ENCODE measurements around the gene EPHA3. TPM values are rescaled to one million over a fixed set of nuclear protein-coding genes. Genes with fewer than 3 reads are reported as not detected.

The EPHA3 gene
- total and polyA plus RNA-seq, 10 of the 15 experiments (the other 5 are each of a cell fraction or from before 2014, with no cell fraction given), result 0.03 to 39.0 (median 0.07) TPM; not detected in 4

DNA sequence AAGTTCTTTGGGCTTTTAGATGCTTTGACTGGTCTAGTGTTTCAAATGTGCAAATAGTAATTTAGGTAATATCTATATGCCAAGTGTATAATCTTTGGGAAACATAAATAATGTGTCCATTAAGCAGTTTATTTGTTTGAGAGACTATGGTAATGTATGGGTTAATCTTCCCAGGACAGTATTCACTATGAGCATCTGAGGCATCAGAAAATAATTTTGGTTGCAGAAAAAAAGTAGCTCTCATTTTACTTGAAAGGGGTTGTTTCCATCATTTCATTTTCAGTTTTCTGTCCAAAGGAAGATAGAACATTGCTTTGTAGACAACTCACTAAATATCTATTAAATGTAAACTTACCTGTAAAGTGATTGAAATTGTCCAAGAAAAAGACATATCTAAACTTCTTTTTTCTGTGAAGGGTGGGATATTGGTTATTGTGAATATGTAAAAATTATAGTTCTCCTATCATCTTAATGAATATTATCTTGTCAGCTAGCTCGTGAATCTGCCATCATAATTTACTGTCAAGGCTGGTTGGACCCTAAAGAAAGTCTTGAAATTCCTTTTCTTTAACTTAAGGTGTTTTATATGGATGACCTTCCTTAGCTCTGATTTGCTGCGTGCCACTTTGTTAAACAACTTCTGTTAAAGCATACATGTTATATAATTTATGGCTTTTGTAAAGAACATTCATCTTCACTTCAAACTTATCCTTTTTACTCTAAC lies 108.8 kb downstream of the EPHA3 start (continued):
- TF ChIP-seq, protein P1, sequence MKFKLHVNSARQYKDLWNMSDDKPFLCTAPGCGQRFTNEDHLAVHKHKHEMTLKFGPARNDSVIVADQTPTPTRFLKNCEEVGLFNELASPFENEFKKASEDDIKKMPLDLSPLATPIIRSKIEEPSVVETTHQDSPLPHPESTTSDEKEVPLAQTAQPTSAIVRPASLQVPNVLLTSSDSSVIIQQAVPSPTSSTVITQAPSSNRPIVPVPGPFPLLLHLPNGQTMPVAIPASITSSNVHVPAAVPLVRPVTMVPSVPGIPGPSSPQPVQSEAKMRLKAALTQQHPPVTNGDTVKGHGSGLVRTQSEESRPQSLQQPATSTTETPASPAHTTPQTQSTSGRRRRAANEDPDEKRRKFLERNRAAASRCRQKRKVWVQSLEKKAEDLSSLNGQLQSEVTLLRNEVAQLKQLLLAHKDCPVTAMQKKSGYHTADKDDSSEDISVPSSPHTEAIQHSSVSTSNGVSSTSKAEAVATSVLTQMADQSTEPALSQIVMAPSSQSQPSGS (IDR thresholded peaks at IDR 0.05; ENCODE audit: low read length), result no peak
- TF ChIP-seq ZNF217 (IDR thresholded peaks at IDR 0.05), result no peak
- TF ChIP-seq SRF (IDR thresholded peaks at IDR 0.05; ENCODE audit: low read depth in 2 of 2, low read length in 2 of 2), result no peak

DNA sequence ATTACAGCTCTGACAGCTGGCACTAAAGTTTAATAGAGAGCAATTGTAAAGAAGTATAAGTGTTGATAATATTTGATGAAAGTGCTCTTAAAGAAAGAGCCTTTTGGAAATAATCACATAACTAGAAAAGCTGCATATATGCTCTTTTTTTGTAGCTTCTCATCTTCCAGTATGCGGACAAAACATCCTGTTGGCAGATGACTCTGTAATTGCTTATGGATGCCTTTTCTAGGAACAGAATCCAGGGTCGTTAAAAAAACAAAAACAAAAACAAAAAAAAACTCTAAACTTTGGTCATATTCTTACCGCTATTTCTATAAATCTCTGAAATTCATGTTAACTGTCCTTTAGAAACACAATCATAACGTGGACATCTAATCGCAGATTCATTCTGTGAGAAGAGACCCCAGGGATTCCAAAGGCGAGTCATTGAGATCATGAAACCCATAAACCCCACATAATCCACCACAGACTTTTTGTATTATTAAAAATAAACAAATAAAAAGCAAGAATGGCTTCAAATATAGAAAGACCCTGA lies 109.8 kb downstream of the EPHA3 start:
- ATAC-seq, result no peak
- TF ChIP-seq ZSCAN29 (IDR thresholded peaks at IDR 0.05), result no peak
- no peak for TF ChIP-seq ZNF622 (IDR thresholded peaks at IDR 0.05)
- TF ChIP-seq YBX1 (IDR thresholded peaks at IDR 0.05), result no peak
- ChIA-PET RAD21 (ENCODE audit: unreplicated experiment) (no interaction called here), CTCF (no interaction called here), SMC1A (ENCODE audit: uncharacterized antibody, unreplicated experiment) (interaction anchor here (0.9 kb wide), 1 partner anchor 43 kb away, joined by 3 read pairs; no protein-coding TSS in a partner anchor), POLR2A (no interaction called here)
- Histone ChIP-seq H3K9ac (ENCODE audit: control insufficient read depth, insufficient read depth, low read length) (no peak overlapping the region), H3K27me3 (replicated peaks in 1 of 2; ENCODE audit: control insufficient read depth in 2 of 2, insufficient read depth in 2 of 2, low read length in 1 of 2) (no peaks in the 10 kb centered on the region), H4K20me1 (ENCODE audit: control insufficient read depth, insufficient read depth) (no peaks in the 10 kb centered on the region), H3K4me1 (ENCODE audit: control insufficient read depth, insufficient read depth, low read length) (no peaks in the 10 kb centered on the region), H3K4me2 (ENCODE audit: control insufficient read depth, insufficient read depth) (no peak overlapping the region), H3K36me3 (ENCODE audit: control insufficient read depth in 2 of 2, insufficient read depth in 2 of 2, low read length in 1 of 2) (no peaks in the 10 kb centered on the region), H2AFZ (ENCODE audit: control insufficient read depth, low read depth, low read length) (no peak overlapping the region), H3K79me2 (ENCODE audit: control insufficient read depth, insufficient read depth, low read length) (no peaks in the 10 kb centered on the region), H3K9me3 (replicated peaks; ENCODE audit: control insufficient read depth, insufficient read depth, low read length) (no peaks in the 10 kb centered on the region), H3K4me3 (no peak overlapping the region), H3K27ac (ENCODE audit: control insufficient read depth, insufficient read depth) (no peak overlapping the region)
- no peak for DNase-seq (ENCODE audit: low read depth, low spot score)
- intact Hi-C loops (cut with micrococcal nuclease; ENCODE audit: unreplicated experiment) (no loop called here), in situ Hi-C loops (cut with MboI) (no loop called here)
- BruUV-seq (replicated peaks), result no TSS peak
- no peak for FAIRE-seq
- 37% methylated on average over 6 of the region's 6 CpGs for WGBS (ENCODE audit: insufficient coverage, insufficient replicate concordance, low lambda C conversion rate, missing lambda C conversion rate)

Measured in GM12878 (cell line).